ENCODE results near the gene FNDC3A. TPM values are rescaled to one million over a fixed set of nuclear protein-coding genes. Genes with fewer than 3 reads are reported as not detected.
A peak's percentile ranks its signal among the peaks of the same experiment; 100 is the strongest.

Gene FNDC3A
- total and polyA plus RNA-seq, 11 donors, result 10.1 to 38.3 (median 21.9) TPM

GRCh38 chr13:49208619-49209018, 232.9 kb downstream of the FNDC3A start:
- Histone ChIP-seq H3K27ac (no peak overlapping the region), H3K9me3 (no peaks in the 10 kb centered on the region), H3K36me3 (peaks cover 0 to 72% (median 57%) of the 10 kb centered on the region in 9 donors), H3K4me3 (no peak overlapping the region), H3K27me3 (no peaks in the 10 kb centered on the region), H3K4me1 (peaks cover 0 to 6% (median 0%) of the 10 kb centered on the region in 12 donors)
- ATAC-seq (no peak), DNase-seq (no peak)
- intact Hi-C loops (cut with DNase I), result no loop called here
- WGBS, 4 donors, result 93 to 98% (median 97%) methylated on average over 4 of the region's 4 CpGs
- TF ChIP-seq CTCF (IDR thresholded peaks at IDR 0.05) (no peak), POLR2A (IDR thresholded peaks at IDR 0.05) (no peak)

GRCh38 chr13:49210114-49210513, 234.4 kb downstream of the FNDC3A start:
- peaks cover 0 to 15% (median 0%) of the 10 kb centered on the region in 12 donors for H3K4me1 ChIP-seq
- peaks cover 0 to 57% (median 42%) of the 10 kb centered on the region in 9 donors for H3K36me3 ChIP-seq
- no peak for TF ChIP-seq CTCF (IDR thresholded peaks at IDR 0.05)
- TF ChIP-seq POLR2A (IDR thresholded peaks at IDR 0.05), result no peak
- DNase-seq, result no peak
- H3K27me3 ChIP-seq, result no peaks in the 10 kb centered on the region
- H3K27ac ChIP-seq, result no peak overlapping the region
- no peak overlapping the region for H3K4me3 ChIP-seq
- H3K9me3 ChIP-seq, result no peaks in the 10 kb centered on the region
- ATAC-seq, result peak in 1 of 4 donors; percentile 62
- 60 to 79% (median 63%) methylated on average over 1 of the region's 1 CpG for WGBS, 4 donors
- intact Hi-C loops (cut with DNase I), result no loop called here

GRCh38 chr13:49210669-49211068, 235.0 kb downstream of the FNDC3A start:
- Histone ChIP-seq H3K4me1 (peaks cover 0 to 18% (median 0%) of the 10 kb centered on the region in 12 donors), H3K4me3 (no peak overlapping the region), H3K27me3 (no peaks in the 10 kb centered on the region), H3K9me3 (no peaks in the 10 kb centered on the region), H3K36me3 (peaks cover 0 to 52% (median 36%) of the 10 kb centered on the region in 9 donors), H3K27ac (no peak overlapping the region)
- intact Hi-C loops (cut with DNase I), result no loop called here
- WGBS, 4 donors, result 94 to 99% (median 95%) methylated on average over 5 of the region's 5 CpGs
- DNase-seq, result no peak
- no peak for TF ChIP-seq POLR2A (IDR thresholded peaks at IDR 0.05)
- no peak for TF ChIP-seq CTCF (IDR thresholded peaks at IDR 0.05)
- ATAC-seq, result no peak

GRCh38 chr13:49213539-49213938, 237.8 kb downstream of the FNDC3A start:
- no peak for DNase-seq
- WGBS, 4 donors, result 91 to 100% (median 94%) methylated on average over 1 of the region's 1 CpG
- intact Hi-C loops (cut with DNase I), result no loop called here

More at GRCh38 chr13:49213539-49213938, 237.8 kb downstream of the FNDC3A start:
- Histone ChIP-seq H3K27me3 (peaks cover 0 to 6% (median 3%) of the 10 kb centered on the region in 9 donors), H3K27ac (no peak overlapping the region), H3K36me3 (peaks cover 0 to 23% (median 7%) of the 10 kb centered on the region in 9 donors), H3K9me3 (no peaks in the 10 kb centered on the region), H3K4me1 (peaks cover 0 to 18% (median 0%) of the 10 kb centered on the region in 12 donors), H3K4me3 (no peak overlapping the region)
- TF ChIP-seq CTCF (IDR thresholded peaks at IDR 0.05) (no peak), POLR2A (IDR thresholded peaks at IDR 0.05) (no peak)
- no peak for ATAC-seq

Measured in heart left ventricle (tissue), 16 donors.